ENCODE results near the gene VSIG4. TPM values are rescaled to one million over a fixed set of nuclear protein-coding genes. Genes with fewer than 3 reads are reported as not detected.

Gene VSIG4
- total RNA-seq, 1 donor from 2014 or later: 569 TPM

GRCh38 chrX:66024092-66024467, 15.8 kb downstream of the VSIG4 start:
- intact Hi-C loops (cut with DNase I): no loop called here
- ATAC-seq: no peak

GRCh38 chrX:66023385-66024091, 16.3 kb downstream of the VSIG4 start:
- Histone ChIP-seq H3K9me3 (no peaks in the 10 kb centered on the region), H3K4me1 (no peaks in the 10 kb centered on the region), H3K36me3 (no peaks in the 10 kb centered on the region), H3K4me3 (no peak overlapping the region), H3K27me3 (ENCODE audit: low read depth) (no peaks in the 10 kb centered on the region), H3K27ac (no peak overlapping the region)
- DNase-seq: no peak
- intact Hi-C loops (cut with DNase I): no loop called here
- no peak for ATAC-seq
- TF ChIP-seq CTCF (IDR thresholded peaks at IDR 0.05): peak; percentile 9

More at GRCh38 chrX:66024092-66024467, 15.8 kb downstream of the VSIG4 start:
- Histone ChIP-seq H3K27me3 (ENCODE audit: low read depth) (no peaks in the 10 kb centered on the region), H3K36me3 (no peaks in the 10 kb centered on the region), H3K9me3 (no peaks in the 10 kb centered on the region), H3K4me3 (no peak overlapping the region), H3K4me1 (no peaks in the 10 kb centered on the region), H3K27ac (no peak overlapping the region)
- DNase-seq: no peak
- no peak for TF ChIP-seq CTCF (IDR thresholded peaks at IDR 0.05)

- TF ChIP-seq CTCF (IDR thresholded peaks at IDR 0.05): no peak
- no peaks in the 10 kb centered on the region for H3K4me1 ChIP-seq
- DNase-seq (no peak), ATAC-seq (peak in 1 of 2 donors; percentile 15)
- no peak overlapping the region for H3K27ac ChIP-seq
- intact Hi-C loops (cut with DNase I): no loop called here
- H3K4me3 ChIP-seq: no peak overlapping the region
- H3K36me3 ChIP-seq: no peaks in the 10 kb centered on the region
- no peaks in the 10 kb centered on the region for H3K9me3 ChIP-seq
- H3K27me3 ChIP-seq (ENCODE audit: low read depth): no peaks in the 10 kb centered on the region
These were observed 17.1 kb downstream of the VSIG4 start for GRCh38 chrX:66022632-66023384.

- intact Hi-C loops (cut with DNase I): no loop called here
- DNase-seq (no peak), ATAC-seq (peak in 1 of 2 donors; percentile 22)
- Histone ChIP-seq H3K27me3 (ENCODE audit: low read depth) (no peaks in the 10 kb centered on the region), H3K4me3 (no peak overlapping the region), H3K27ac (no peak overlapping the region), H3K9me3 (no peaks in the 10 kb centered on the region), H3K4me1 (no peaks in the 10 kb centered on the region), H3K36me3 (no peaks in the 10 kb centered on the region)
- no peak for TF ChIP-seq CTCF (IDR thresholded peaks at IDR 0.05)
These were observed 17.9 kb downstream of the VSIG4 start for GRCh38 chrX:66021765-66022631.

GRCh38 chrX:66021401-66021764, 18.5 kb downstream of the VSIG4 start:
- no peak for TF ChIP-seq CTCF (IDR thresholded peaks at IDR 0.05)
- intact Hi-C loops (cut with DNase I): no loop called here
- DNase-seq (no peak), ATAC-seq (no peak)
- Histone ChIP-seq H3K4me1 (no peaks in the 10 kb centered on the region), H3K9me3 (no peaks in the 10 kb centered on the region), H3K27ac (no peak overlapping the region), H3K36me3 (no peaks in the 10 kb centered on the region), H3K4me3 (no peak overlapping the region), H3K27me3 (ENCODE audit: low read depth) (no peaks in the 10 kb centered on the region)

Measured in lower lobe of right lung (tissue), 2 donors.